Activated naive CD8-positive, alpha-beta T cell treated with anti-CD3 and anti-CD28 coated beads for 36 hours (primary cell): ENCODE data around the gene DPP6. TPM values are rescaled to one million over a fixed set of nuclear protein-coding genes. Genes with fewer than 3 reads are reported as not detected.

ENCODE experiments used
- DNase-seq: peaks from one replicate; pipeline ENCODE4 v3.0.0; 2021
- H3K27ac Mint-ChIP-seq: one replicate; pipeline ENCODE4 v1.8.0; 2022; ENCODE audit warnings: mild to moderate bottlenecking, moderate library complexity, mixed read lengths
- H3K27me3 Mint-ChIP-seq: one replicate; pipeline ENCODE4 v1.8.0; 2022; ENCODE audit warnings: mild to moderate bottlenecking, mixed read lengths
- H3K36me3 Mint-ChIP-seq: one replicate; pipeline ENCODE4 v1.8.0; 2021; ENCODE audit warnings: mild to moderate bottlenecking, mixed read lengths
- H3K4me1 Mint-ChIP-seq: one replicate; pipeline ENCODE4 v1.8.0; 2021; ENCODE audit warnings: mixed read lengths
- H3K4me3 Mint-ChIP-seq: one replicate; pipeline ENCODE4 v1.8.0; 2022; ENCODE audit warnings: mild to moderate bottlenecking, moderate library complexity, mixed read lengths
- H3K9me3 Mint-ChIP-seq: one replicate; pipeline ENCODE4 v1.8.0; 2022; ENCODE audit warnings: mixed read lengths
- total RNA-seq, 2 experiments: library from RNA; stranded (reverse); gene quantifications; one replicate each; pipeline ENCODE4 v1.2.3, GENCODE V29; 2021

Gene DPP6
- total RNA-seq, 2 experiments from 2014 or later, result not detected

GRCh38 chr7:154774303-154774969 lies 722.2 kb downstream of the DPP6 start:
- Mint-ChIP-seq H3K27me3 (no peaks in the 10 kb centered on the region), H3K36me3 (no peaks in the 10 kb centered on the region), H3K4me1 (no peaks in the 10 kb centered on the region), H3K27ac (no peak overlapping the region), H3K4me3 (no peak overlapping the region), H3K9me3 (peaks cover 5% of the 10 kb centered on the region)
- DNase-seq, result no peak

GRCh38 chr7:154775681-154776080 lies 723.5 kb downstream of the DPP6 start:
- no peaks in the 10 kb centered on the region for H3K27me3 Mint-ChIP-seq
- H3K27ac Mint-ChIP-seq, result no peak overlapping the region
- no peaks in the 10 kb centered on the region for H3K4me1 Mint-ChIP-seq
- H3K4me3 Mint-ChIP-seq, result no peak overlapping the region
- peaks cover 5% of the 10 kb centered on the region for H3K9me3 Mint-ChIP-seq
- H3K36me3 Mint-ChIP-seq, result no peaks in the 10 kb centered on the region
- DNase-seq, result no peak

- no peaks in the 10 kb centered on the region for H3K36me3 Mint-ChIP-seq
- DNase-seq, result no peak
- H3K4me1 Mint-ChIP-seq, result no peaks in the 10 kb centered on the region
- H3K27me3 Mint-ChIP-seq, result no peaks in the 10 kb centered on the region
- no peak overlapping the region for H3K4me3 Mint-ChIP-seq
- peaks cover 5% of the 10 kb centered on the region for H3K9me3 Mint-ChIP-seq
- H3K27ac Mint-ChIP-seq, result no peak overlapping the region
These were observed 724.2 kb downstream of the DPP6 start for GRCh38 chr7:154776350-154776749.

- no peak overlapping the region for H3K4me3 Mint-ChIP-seq
- H3K27me3 Mint-ChIP-seq, result no peaks in the 10 kb centered on the region
- H3K27ac Mint-ChIP-seq, result no peak overlapping the region
- H3K4me1 Mint-ChIP-seq, result no peaks in the 10 kb centered on the region
- H3K9me3 Mint-ChIP-seq, result peaks cover 5% of the 10 kb centered on the region
- no peak for DNase-seq
- no peaks in the 10 kb centered on the region for H3K36me3 Mint-ChIP-seq
These were observed 724.8 kb downstream of the DPP6 start for GRCh38 chr7:154777023-154777422.

- H3K27ac Mint-ChIP-seq, result no peak overlapping the region
- no peak for DNase-seq
- no peak overlapping the region for H3K4me3 Mint-ChIP-seq
- peaks cover 5% of the 10 kb centered on the region for H3K9me3 Mint-ChIP-seq
- H3K4me1 Mint-ChIP-seq, result no peaks in the 10 kb centered on the region
- H3K36me3 Mint-ChIP-seq, result no peaks in the 10 kb centered on the region
- H3K27me3 Mint-ChIP-seq, result no peaks in the 10 kb centered on the region
These were observed 725.3 kb downstream of the DPP6 start for GRCh38 chr7:154777489-154777888.

- H3K27me3 Mint-ChIP-seq, result no peaks in the 10 kb centered on the region
- H3K4me3 Mint-ChIP-seq, result no peak overlapping the region
- H3K36me3 Mint-ChIP-seq, result no peaks in the 10 kb centered on the region
- no peaks in the 10 kb centered on the region for H3K4me1 Mint-ChIP-seq
- no peak for DNase-seq
- H3K9me3 Mint-ChIP-seq, result peaks cover 5% of the 10 kb centered on the region
- H3K27ac Mint-ChIP-seq, result no peak overlapping the region
These were observed 725.7 kb downstream of the DPP6 start for GRCh38 chr7:154777908-154778307.

- Mint-ChIP-seq H3K9me3 (peaks cover 12% of the 10 kb centered on the region), H3K36me3 (no peaks in the 10 kb centered on the region), H3K27ac (no peak overlapping the region), H3K4me3 (no peak overlapping the region), H3K27me3 (no peaks in the 10 kb centered on the region), H3K4me1 (no peaks in the 10 kb centered on the region)
- DNase-seq, result no peak
These were observed 729.4 kb downstream of the DPP6 start for GRCh38 chr7:154781369-154782303.

GRCh38 chr7:154783281-154783909 lies 731.2 kb downstream of the DPP6 start:
- H3K9me3 Mint-ChIP-seq, result peaks cover 11% of the 10 kb centered on the region
- no peak for DNase-seq
- no peaks in the 10 kb centered on the region for H3K27me3 Mint-ChIP-seq
- no peaks in the 10 kb centered on the region for H3K4me1 Mint-ChIP-seq
- no peaks in the 10 kb centered on the region for H3K36me3 Mint-ChIP-seq
- no peak overlapping the region for H3K4me3 Mint-ChIP-seq
- no peak overlapping the region for H3K27ac Mint-ChIP-seq

GRCh38 chr7:154785898-154786297 lies 733.7 kb downstream of the DPP6 start:
- no peaks in the 10 kb centered on the region for H3K36me3 Mint-ChIP-seq
- H3K27ac Mint-ChIP-seq, result no peak overlapping the region

GRCh38 chr7:154789404-154789803 lies 737.2 kb downstream of the DPP6 start:
- no peak overlapping the region for H3K4me3 Mint-ChIP-seq
- H3K27me3 Mint-ChIP-seq, result peaks cover 26% of the 10 kb centered on the region
- H3K36me3 Mint-ChIP-seq, result no peaks in the 10 kb centered on the region
- H3K9me3 Mint-ChIP-seq, result peaks cover 8% of the 10 kb centered on the region
- no peak overlapping the region for H3K27ac Mint-ChIP-seq
- no peaks in the 10 kb centered on the region for H3K4me1 Mint-ChIP-seq
- no peak for DNase-seq

More at GRCh38 chr7:154785898-154786297, 733.7 kb downstream of the DPP6 start:
- no peak for DNase-seq
- Mint-ChIP-seq H3K27me3 (peaks cover 11% of the 10 kb centered on the region), H3K4me1 (no peaks in the 10 kb centered on the region), H3K9me3 (peaks cover 8% of the 10 kb centered on the region), H3K4me3 (no peak overlapping the region)

- no peak for DNase-seq
- Mint-ChIP-seq H3K27me3 (peaks cover 32% of the 10 kb centered on the region), H3K36me3 (no peaks in the 10 kb centered on the region), H3K9me3 (no peaks in the 10 kb centered on the region), H3K27ac (no peak overlapping the region), H3K4me1 (no peaks in the 10 kb centered on the region), H3K4me3 (no peak overlapping the region)
These were observed 739.4 kb downstream of the DPP6 start for GRCh38 chr7:154791611-154792010.

- DNase-seq, result no peak
- H3K9me3 Mint-ChIP-seq, result no peaks in the 10 kb centered on the region
- no peaks in the 10 kb centered on the region for H3K4me1 Mint-ChIP-seq
- no peak overlapping the region for H3K27ac Mint-ChIP-seq
- H3K36me3 Mint-ChIP-seq, result no peaks in the 10 kb centered on the region
- H3K4me3 Mint-ChIP-seq, result no peak overlapping the region
- H3K27me3 Mint-ChIP-seq, result peaks cover 33% of the 10 kb centered on the region
These were observed 740.3 kb downstream of the DPP6 start for GRCh38 chr7:154792436-154793055.

- Mint-ChIP-seq H3K9me3 (no peaks in the 10 kb centered on the region), H3K36me3 (no peaks in the 10 kb centered on the region), H3K4me3 (no peak overlapping the region), H3K4me1 (no peaks in the 10 kb centered on the region), H3K27me3 (peaks cover 30% of the 10 kb centered on the region), H3K27ac (no peak overlapping the region)
- DNase-seq, result peak; percentile 38
These were observed 742.1 kb downstream of the DPP6 start for GRCh38 chr7:154794147-154794780.

- H3K4me1 Mint-ChIP-seq, result no peaks in the 10 kb centered on the region
- H3K36me3 Mint-ChIP-seq, result no peaks in the 10 kb centered on the region
- no peak overlapping the region for H3K4me3 Mint-ChIP-seq
- no peaks in the 10 kb centered on the region for H3K9me3 Mint-ChIP-seq
- DNase-seq, result no peak
- H3K27me3 Mint-ChIP-seq, result peaks cover 28% of the 10 kb centered on the region
- H3K27ac Mint-ChIP-seq, result no peak overlapping the region
These were observed 742.8 kb downstream of the DPP6 start for GRCh38 chr7:154795014-154795413.
